Measurements from ENCODE around the gene TENT4B.
A peak's percentile ranks its signal among the peaks of the same experiment; 100 is the strongest.
"Not testable (repeated sequence)": the region's sequence is repeated elsewhere in the genome, so short reads cannot be mapped to it uniquely, and the experiment has no call there.

The TENT4B gene

DNA sequence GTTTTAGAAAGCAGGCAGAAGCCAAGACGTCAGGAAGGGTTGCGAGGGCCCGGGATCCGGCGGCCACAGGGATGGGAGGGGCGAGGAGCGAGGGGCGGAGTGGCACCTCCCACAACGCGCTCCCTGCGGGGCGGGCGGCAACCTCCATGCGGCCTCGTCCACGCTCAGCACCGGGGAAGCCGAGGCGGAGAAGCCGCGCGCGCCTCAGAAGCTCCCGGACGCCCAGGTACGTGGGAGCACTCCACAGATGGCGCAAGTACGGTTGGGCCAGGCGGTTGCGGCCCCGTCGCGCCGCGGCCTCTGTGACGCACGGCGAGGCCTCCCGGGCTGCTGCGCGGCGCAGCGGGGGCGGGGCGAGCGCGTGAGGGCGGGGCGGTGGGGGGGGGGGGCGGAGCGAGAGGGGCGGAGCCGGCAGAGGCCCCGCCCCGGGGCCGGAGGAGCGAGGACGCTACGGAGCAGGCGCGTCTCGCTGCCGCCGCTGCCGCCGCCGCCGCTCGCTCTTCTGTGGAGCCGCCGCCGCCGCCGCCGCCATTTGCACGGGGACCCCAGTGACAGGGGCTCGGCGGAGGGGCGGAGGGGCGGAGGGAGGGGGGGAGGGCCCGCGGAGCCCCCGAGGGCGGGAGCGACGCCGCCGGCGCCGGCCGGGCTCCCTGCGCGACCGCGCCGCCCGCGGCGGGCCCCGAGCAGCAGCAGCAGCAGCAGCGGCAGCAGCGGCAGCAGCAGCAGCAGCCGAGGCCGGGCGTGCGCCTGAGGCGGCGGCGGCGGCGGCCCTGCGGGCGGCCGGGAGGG is at the start of gene TENT4B:
Gene TENT4B (plus strand): TSS at position 500 of the 789 bp plus-strand sequence. CDS start 316 bp downstream, outside the sequence.
- DNase-seq: peak; percentile 70

GRCh38 chr16:50103764-50104163 is 49.3 kb upstream of the TENT4B start:
- no peak for DNase-seq

DNA sequence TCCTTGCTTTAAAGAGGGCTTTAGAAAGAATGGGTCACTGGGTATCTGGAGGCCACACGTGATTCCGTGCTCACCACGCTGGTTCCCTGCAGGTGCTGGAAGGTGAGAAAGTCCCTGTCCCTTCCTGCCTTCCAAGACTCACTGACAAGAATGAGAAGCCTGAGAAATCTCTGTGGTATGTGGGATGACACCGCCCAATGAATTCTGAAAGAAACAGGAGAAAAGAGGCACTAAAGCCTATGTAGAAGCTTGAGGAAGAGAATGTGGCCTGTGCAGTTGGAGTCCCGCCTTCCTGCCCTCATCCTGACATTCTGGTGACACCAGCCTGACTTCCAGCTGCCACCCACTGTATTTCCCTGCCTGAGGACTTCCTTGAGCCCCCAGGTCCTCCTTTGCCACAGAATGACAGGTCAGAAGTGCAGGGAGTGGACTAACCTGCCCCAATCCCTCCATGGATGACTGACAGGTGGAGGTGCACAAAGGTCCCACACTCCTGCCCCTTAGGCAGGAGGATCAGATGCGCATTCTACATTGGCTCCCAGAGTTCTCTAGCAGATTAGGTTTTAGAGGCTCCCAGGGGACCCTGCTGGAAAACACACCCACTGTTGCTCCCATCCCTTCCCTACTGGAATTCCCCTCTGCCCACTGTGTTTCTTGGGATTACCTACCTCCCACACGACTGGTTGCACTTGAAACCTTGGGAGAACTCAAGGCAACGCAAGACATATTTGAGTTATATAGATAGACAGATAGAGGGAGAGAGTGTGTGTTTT is 38.6 kb upstream of the TENT4B start:
- DNase-seq: no peak

DNA sequence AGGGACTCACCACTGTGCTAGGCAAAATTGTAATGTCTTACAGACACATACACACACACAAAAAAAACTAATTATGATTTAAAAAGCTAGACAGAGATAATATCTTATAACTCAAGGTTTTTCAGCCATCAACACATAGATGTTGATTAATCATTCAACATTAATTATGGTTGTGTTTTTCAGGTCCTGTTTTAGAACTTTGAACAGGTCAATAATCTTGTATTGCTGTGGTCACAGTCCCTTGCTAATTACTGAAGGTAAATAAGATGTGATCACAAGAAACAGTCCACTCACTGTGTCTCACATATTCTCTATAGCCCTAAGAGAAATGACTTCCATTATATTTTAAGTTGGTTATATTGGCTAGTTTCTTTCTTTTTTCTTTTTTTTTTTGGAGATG is 32.4 kb upstream of the TENT4B start:
- no peak for DNase-seq

DNA sequence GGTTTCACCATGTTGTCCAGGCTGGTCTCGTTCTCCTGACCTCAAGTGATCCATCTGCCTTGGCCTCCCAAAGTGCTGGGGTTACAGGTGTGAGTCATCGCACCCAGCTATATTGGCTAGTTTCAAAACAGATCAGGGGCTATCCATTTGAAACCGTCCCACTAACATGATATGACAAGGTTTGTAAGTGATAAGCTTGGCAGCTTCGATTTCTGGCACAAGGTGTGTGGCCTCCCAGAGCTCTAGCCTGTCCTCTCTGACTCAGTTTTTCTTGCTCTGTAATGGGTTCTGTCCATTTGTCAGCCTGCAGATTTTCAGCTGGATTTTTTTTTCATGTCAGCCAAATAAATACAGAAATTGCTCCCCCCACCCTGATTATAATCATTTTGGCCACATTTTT is 31.8 kb upstream of the TENT4B start:
- no peak for DNase-seq

DNA sequence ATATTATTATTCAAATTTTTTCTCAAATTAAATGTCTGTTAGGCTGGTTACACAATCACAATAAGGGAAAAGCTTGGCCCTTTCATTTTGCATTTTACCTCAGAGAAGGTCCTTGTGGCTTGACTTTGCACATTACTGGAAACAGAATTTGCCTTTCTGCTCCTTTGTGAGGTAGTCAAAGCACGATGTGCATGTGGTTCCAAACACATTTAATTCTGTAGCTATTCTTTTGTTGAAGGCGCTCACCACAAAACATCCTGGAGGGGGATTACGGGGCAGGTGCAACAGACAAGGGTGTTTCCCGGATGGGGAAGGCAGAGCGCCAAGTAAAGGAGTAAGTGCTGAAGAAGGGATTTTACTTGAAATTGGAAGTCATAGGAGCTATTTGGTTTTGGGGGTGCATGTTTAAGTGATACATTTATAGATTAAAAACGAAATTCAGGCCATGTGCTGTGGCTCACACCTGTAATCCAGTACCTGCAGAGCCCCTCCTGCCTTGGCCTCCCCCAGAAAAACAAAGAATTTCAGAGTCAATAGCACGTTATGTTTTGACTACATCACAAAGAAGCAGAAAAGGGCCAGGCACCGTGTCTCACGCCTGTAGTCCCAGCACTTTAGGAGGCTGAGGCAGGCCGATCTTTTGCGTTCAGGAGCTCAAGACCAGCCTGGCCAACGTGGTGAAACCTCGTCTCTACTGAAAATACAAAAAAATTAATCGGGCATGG is 31.2 kb upstream of the TENT4B start:
- peak; percentile 31 for DNase-seq

DNA sequence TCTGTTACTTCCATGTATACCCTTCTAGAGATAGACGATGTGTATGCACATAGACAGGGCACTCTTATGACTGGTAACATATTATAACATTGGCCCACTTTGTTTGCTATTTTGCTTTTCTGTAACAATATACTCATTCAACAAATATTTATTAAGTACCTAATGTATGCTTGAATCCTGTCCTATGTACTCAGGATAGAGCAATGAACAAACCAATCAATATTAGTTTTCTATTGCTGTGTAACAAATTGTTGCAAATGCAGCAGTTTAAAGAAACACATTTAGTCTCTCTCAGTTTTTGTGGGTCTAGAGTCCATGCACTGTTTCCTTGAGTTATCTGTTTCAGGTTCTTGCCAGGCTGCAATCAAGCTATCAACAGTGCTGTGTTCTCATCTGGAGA is 29.7 kb upstream of the TENT4B start:
- no peak for DNase-seq

- no peak for DNase-seq
Measured at GRCh38 chr16:50124769-50125168, 28.3 kb upstream of the TENT4B start.

GRCh38 chr16:50126183-50126582 is 26.9 kb upstream of the TENT4B start:
- no peak for DNase-seq

GRCh38 chr16:50132571-50132970 is 20.5 kb upstream of the TENT4B start:
- not testable (repeated sequence) for DNase-seq

GRCh38 chr16:50133214-50133613 is 19.9 kb upstream of the TENT4B start:
- no peak for DNase-seq

DNA sequence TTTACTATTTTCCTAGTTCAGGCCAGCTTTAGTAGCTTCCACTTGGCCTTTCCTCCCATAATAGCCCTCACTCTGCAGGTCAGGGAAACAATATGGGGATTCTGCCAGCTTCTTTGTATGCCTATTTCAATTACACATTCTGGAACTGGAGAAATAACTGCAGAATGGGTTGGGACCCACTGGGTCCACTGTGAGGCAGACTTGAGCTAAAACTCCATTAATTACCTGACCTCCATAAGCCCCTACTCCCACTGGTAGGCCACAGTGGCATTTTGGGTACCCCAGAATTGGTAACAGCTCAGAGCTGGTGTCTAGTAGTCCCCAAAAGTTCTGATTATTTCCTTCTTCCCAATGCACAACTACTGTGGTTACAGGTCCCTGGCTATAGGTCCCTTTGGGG is 16.7 kb upstream of the TENT4B start:
- DNase-seq: no peak

DNA sequence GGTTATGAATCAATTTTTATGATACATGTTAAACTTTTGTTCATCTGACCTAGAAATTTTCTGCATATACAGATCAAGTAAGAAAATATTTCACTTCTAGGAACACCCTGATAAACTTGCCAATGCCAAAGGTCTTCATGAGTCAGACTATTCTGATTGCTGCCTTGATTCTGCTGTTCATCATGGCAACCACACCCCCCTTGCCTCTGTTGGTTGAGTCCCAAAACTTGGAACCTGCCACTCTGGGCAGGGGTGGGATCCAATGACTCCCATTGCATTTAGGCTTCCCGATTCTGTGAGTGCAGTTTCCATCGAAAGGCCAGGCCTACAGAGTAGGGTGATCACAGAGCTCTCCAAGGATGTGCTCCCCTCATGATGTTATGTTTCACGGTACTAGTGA is 15.8 kb upstream of the TENT4B start:
- DNase-seq: no peak

GRCh38 chr16:50139580-50139979 is 13.5 kb upstream of the TENT4B start:
- no peak for DNase-seq

- no peak for DNase-seq
Measured at GRCh38 chr16:50144211-50144610, 8.9 kb upstream of the TENT4B start.

DNA sequence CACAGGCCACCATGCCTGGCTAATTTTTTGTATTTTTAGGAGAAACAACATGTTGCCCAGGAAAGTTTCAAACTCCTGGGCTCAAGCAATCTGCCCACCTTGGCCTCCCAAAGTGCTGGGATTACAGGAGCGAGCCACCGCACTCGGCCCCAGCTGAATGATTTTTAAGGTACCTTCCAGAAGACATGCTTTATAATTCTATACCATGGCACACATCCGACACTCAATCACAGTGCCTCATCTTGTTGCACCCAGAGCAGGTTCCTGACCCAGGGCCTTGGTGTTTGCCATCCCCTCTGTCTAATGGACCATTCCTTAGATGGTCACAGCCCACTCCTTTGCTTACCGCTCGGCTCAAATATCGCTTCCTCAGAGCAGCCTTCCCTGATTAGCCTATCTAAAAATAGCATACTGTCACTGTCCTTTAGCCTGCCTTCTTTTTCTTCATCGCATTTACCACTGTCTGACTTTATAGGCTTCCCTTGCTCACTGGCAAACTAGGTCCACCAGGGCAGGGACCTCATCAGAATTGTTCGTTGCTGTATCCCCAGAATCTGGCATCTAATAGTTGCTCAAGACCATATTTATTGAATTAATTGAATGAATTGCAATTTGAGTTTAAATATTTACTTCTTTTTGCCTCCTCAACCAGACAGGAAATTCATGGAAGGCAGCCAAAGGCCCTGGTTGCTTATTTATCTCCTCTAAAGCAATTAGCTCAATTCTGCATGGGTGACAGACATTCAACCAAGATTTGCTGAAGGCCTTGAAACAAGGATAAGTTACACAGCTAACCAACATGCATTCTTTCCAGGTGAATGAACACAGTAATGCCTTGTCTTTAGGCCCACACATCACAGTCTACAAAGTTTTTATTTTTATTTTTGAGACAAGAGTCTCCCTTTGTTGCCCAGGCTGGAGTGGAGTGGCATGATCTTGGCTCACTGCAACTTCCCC is 6.3 kb upstream of the TENT4B start:
- no peak for DNase-seq

GRCh38 chr16:50151322-50151721 is 1.8 kb upstream of the TENT4B start:
- DNase-seq: no peak

DNA sequence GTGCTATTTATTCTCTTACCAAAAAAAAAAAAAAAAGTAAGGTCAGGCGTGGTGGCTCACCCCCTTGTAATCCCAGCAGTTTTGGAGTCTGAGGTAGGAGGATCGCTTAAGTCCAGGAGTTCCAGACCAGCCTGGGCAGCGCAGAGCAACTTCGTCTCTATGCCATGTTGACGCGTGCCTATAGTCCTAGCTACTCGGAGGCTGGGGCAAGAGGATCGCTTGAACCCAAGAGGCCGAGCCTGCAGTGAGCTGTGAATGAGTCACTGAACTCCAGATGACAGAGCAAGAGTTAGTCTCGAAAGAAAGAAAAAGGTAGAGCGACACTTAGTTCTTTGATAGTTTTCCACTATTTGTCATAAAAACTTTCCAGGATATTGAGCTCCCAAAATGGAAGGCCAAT is 1.4 kb upstream of the TENT4B start:
- DNase-seq: no peak

DNA sequence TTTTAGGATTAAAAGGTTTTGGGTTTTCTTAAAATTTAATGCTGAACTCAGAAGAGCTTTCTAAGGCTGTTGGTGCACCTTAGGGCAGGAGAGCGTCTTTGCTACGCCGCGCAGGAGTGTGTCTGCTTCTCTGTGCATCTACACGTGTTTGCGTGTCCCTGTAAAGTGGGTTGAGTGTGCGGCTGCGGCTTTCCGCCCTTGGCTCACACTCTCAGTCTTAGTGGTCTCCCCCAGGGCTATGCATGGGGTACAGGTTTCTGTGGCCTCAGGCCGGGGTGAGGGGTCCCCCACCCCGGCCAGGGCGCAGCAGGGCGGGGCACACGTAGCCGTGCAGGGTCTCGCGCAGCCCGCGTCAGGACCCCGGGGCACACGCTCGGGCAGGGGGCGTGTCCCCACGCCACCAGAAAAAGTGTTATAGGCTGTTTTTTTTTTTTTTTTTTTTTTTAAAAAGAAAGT is 727 bp upstream of the TENT4B start:
- DNase-seq: no peak

- no peak for DNase-seq
Measured at GRCh38 chr16:50153596-50154419, 702 bp downstream of the TENT4B start.

DNA sequence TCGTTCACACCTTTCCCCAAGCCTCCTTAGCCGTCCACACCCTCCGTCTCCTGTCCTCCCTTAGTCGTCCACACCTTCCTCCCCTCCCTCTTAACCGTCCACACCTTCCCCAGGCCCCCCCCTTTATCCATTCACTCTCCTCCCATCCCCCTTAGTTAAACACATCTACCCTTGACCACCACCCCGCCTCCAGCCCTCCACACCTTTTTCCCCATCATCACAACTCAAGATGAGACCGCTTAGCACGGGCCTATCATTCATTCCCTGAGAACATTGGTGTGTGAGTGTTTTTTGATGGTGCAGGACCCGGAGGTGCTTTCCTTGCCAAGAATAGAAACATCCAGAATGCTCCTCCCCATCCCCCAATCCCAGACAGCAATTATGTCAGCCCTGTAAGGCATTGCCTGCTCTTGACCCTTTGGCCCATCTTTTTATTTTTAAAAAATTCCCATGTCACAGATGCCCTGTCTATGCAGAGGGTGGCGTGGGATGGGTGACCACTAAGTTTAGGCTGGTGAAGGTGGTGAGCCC is 1.4 kb downstream of the TENT4B start:
- DNase-seq: no peak
